Choroid plexus epithelial cell (primary cell): ENCODE data around the gene BCKDK.

Experiments used
- DNase-seq: peaks from one replicate; pipeline ENCODE4 v3.0.0-alpha.2; 2010; ENCODE audit warnings: low read depth
- H3K4me3 ChIP-seq: 2 replicates; pipeline ENCODE4 v1.5.1; 2011; ENCODE audit warnings: low read depth, mild to moderate bottlenecking, control low read depth, low read length, moderate library complexity
- CTCF ChIP-seq: conservative IDR thresholded peaks from 2 replicates; pipeline ENCODE4 v1.5.1; 2011; ENCODE audit warnings: low read depth, mild to moderate bottlenecking, control low read depth, inconsistent platforms, low read length, moderate library complexity

The BCKDK gene

GRCh38 chr16:31157136-31157535, 49.0 kb downstream of the BCKDK start:
- no peak for DNase-seq
- no peak overlapping the region for H3K4me3 ChIP-seq
- no peak for TF ChIP-seq CTCF
